HepG2 (cell line): ENCODE measurements around the gene ABHD18. TPM values are rescaled to one million over a fixed set of nuclear protein-coding genes. Genes with fewer than 3 reads are reported as not detected.

ENCODE experiments used
- CBFB ChIP-seq: sonication (generic); formaldehyde crosslinking; IDR thresholded peaks from 2 replicates; pipeline ENCODE4 v1.4.0; 2020; ENCODE audit warnings: missing genetic modification reagents
- DPF2 ChIP-seq: sonication (generic); formaldehyde crosslinking; IDR thresholded peaks from 2 replicates; pipeline ENCODE4 v1.4.0; 2020; ENCODE audit warnings: mild to moderate bottlenecking, low read depth, missing genetic modification reagents, borderline replicate concordance
- FOSL2 ChIP-seq: sonication (generic); formaldehyde crosslinking; IDR thresholded peaks from 2 replicates; pipeline ENCODE4 v1.4.0; 2020; ENCODE audit warnings: missing genetic modification reagents
- FOXJ3 ChIP-seq: sonication (generic); formaldehyde crosslinking; IDR thresholded peaks from 2 replicates; pipeline ENCODE4 v1.4.0; 2020; ENCODE audit warnings: missing genetic modification reagents, mild to moderate bottlenecking, borderline replicate concordance
- HNF4A ChIP-seq: sonication (generic); formaldehyde crosslinking; IDR thresholded peaks from 2 replicates; pipeline ENCODE4 v1.4.0; 2020; ENCODE audit warnings: missing genetic modification reagents
- HOXA3 ChIP-seq: sonication (generic); formaldehyde crosslinking; IDR thresholded peaks from 2 replicates; pipeline ENCODE4 v1.5.0; 2020; ENCODE audit warnings: missing genetic modification reagents
- MED1 ChIP-seq: sonication (generic); formaldehyde crosslinking; IDR thresholded peaks from 2 replicates; pipeline ENCODE4 v1.4.0; 2020; ENCODE audit warnings: missing genetic modification reagents
- NR2C2 ChIP-seq: sonication (generic); formaldehyde crosslinking; IDR thresholded peaks from 2 replicates; pipeline ENCODE4 v1.4.0; 2020; ENCODE audit warnings: missing genetic modification reagents, mild to moderate bottlenecking, moderate library complexity, borderline replicate concordance
- NR2F1 ChIP-seq, 2 experiments: fragments of 450-650 bp in 1 of 2; formaldehyde crosslinking in 1 of 2; IDR thresholded peaks; 2 replicates each; pipeline versions ENCODE4 v1.5.0 to v1.6.1; 2016 to 2020; ENCODE audit warnings: mild to moderate bottlenecking in 1 of 2, missing compliant biosample characterization in 1 of 2, missing genetic modification reagents in 1 of 2, moderate library complexity in 1 of 2
- NR2F2 ChIP-seq: IDR thresholded peaks from 2 replicates; pipeline ENCODE4 v1.6.1; 2012; ENCODE audit warnings: low read depth, inconsistent platforms, borderline replicate concordance
- POGZ ChIP-seq: sonication (generic); formaldehyde crosslinking; IDR thresholded peaks from 2 replicates; pipeline ENCODE4 v1.4.0; 2020; ENCODE audit warnings: mild to moderate bottlenecking, missing genetic modification reagents
- RARA ChIP-seq: IDR thresholded peaks from 2 replicates; pipeline ENCODE4 v1.6.1; 2016; ENCODE audit warnings: missing genetic modification reagents, missing compliant biosample characterization
- ZMYM4 ChIP-seq: sonication (generic); formaldehyde crosslinking; IDR thresholded peaks from 2 replicates; pipeline ENCODE4 v1.8.1; 2023; ENCODE audit warnings: mild to moderate bottlenecking, missing genetic modification reagents
- polyA plus RNA-seq, 8 experiments: library from polyadenylated mRNA; depleted of rRNA in 3 of 8; stranded (reverse) in 7 of 8; unstranded in 1 of 8; fragments of >200 nt; fragmentation: Illumina TruSeq in 4 of 8; extraction: Trizol in 4 of 8; gene quantifications; 2 replicates each; pipeline versions ENCODE4 v1.2.1 to v1.2.3, GENCODE V29; 2011 to 2016; ENCODE audit warnings: low read depth in 4 of 8, missing spikeins in 1 of 8, mixed read lengths in 1 of 8; ENCODE audit not compliant: insufficient read depth in 1 of 8
- total RNA-seq, 5 experiments: library from RNA; depleted of rRNA; stranded (reverse); fragments of >200 nt; fragmentation: Illumina TruSeq; extraction: Trizol; gene quantifications; 2 replicates each; pipeline ENCODE4 v1.2.3, GENCODE V29; 2016; ENCODE audit warnings: low read depth in 1 of 5
- TF ChIP-seq, protein P1 (sequence below): sonication (generic); formaldehyde crosslinking; IDR thresholded peaks from 2 replicates; pipeline ENCODE4 v1.4.0; 2020; ENCODE audit warnings: missing genetic modification reagents
- TF ChIP-seq, protein P2 (sequence below): sonication (generic); formaldehyde crosslinking; IDR thresholded peaks from 2 replicates; pipeline ENCODE4 v1.5.0; 2020; ENCODE audit warnings: mild to moderate bottlenecking, missing genetic modification reagents

ABHD18 gene
- total and polyA plus RNA-seq, 2 of the 13 experiments (the other 11 are each of a cell fraction or from before 2014, with no cell fraction given): 5.5 to 16.3 TPM

DNA sequence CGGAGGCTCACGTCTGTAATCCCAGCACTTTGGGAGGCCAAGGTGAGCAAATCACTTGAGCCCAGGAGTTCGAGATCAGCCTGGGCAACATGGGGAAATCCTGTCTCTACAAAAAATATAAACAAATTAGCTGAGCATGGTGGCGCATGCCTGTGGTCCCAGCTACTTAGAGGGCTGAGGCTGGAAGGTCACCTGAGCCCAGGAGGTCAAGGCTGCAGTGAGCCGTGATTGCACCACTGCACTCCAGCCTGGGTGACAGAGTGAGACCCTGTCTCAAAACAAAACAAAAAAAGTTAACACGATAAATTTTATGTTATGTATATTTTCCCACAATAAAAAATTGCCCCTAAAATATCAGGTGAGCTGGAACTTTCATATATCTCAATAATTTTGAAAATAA lies 33.4 kb upstream of the ABHD18 start (continued):
- peak; percentile 43; the same call in 1 of the 2 replicates for TF ChIP-seq HNF4A (CRISPR knock-in tag)
- TF ChIP-seq NR2F2: peak; percentile 64
- peak; percentile 74 for TF ChIP-seq NR2C2 (CRISPR knock-in tag)
- TF ChIP-seq FOXJ3 (CRISPR knock-in tag): peak; percentile 48; the same call in 1 of the 2 replicates
- 0 out of 2 replicates have a peak, but pooled peaks have one; percentile 29 for TF ChIP-seq FOSL2
- TF ChIP-seq, protein P1, sequence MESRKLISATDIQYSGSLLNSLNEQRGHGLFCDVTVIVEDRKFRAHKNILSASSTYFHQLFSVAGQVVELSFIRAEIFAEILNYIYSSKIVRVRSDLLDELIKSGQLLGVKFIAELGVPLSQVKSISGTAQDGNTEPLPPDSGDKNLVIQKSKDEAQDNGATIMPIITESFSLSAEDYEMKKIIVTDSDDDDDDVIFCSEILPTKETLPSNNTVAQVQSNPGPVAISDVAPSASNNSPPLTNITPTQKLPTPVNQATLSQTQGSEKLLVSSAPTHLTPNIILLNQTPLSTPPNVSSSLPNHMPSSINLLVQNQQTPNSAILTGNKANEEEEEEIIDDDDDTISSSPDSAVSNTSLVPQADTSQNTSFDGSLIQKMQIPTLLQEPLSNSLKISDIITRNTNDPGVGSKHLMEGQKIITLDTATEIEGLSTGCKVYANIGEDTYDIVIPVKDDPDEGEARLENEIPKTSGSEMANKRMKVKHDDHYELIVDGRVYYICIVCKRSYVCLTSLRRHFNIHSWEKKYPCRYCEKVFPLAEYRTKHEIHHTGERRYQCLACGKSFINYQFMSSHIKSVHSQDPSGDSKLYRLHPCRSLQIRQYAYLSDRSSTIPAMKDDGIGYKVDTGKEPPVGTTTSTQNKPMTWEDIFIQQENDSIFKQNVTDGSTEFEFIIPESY (CRISPR knock-in tag): peak; percentile 44; the same call in 1 of the 2 replicates
- TF ChIP-seq CBFB: 0 out of 2 replicates have a peak, but pooled peaks have one; percentile 45
- TF ChIP-seq ZMYM4 (CRISPR knock-in tag): peak; percentile 82
- TF ChIP-seq MED1: peak; percentile 42
- TF ChIP-seq POGZ: peak; percentile 62; the same call in 1 of the 2 replicates
- TF ChIP-seq DPF2: 0 out of 2 replicates have a peak, but pooled peaks have one; percentile 45
- TF ChIP-seq RARA: peak; percentile 74
- TF ChIP-seq HOXA3: peak; percentile 55
- peak; percentile 93 for TF ChIP-seq NR2F1 (CRISPR knock-in tag; IDR thresholded peaks at IDR 0.05)
- TF ChIP-seq, protein P2, sequence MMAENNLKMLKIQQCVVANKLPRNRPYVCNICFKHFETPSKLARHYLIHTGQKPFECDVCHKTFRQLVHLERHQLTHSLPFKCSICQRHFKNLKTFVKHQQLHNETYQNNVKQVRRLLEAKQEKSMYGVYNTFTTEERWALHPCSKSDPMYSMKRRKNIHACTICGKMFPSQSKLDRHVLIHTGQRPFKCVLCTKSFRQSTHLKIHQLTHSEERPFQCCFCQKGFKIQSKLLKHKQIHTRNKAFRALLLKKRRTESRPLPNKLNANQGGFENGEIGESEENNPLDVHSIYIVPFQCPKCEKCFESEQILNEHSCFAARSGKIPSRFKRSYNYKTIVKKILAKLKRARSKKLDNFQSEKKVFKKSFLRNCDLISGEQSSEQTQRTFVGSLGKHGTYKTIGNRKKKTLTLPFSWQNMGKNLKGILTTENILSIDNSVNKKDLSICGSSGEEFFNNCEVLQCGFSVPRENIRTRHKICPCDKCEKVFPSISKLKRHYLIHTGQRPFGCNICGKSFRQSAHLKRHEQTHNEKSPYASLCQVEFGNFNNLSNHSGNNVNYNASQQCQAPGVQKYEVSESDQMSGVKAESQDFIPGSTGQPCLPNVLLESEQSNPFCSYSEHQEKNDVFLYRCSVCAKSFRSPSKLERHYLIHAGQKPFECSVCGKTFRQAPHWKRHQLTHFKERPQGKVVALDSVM (CRISPR knock-in tag): peak; percentile 19; the same call in 1 of the 2 replicates
